Hepatocyte (in vitro differentiated cells): ENCODE results near the gene PHLDA2.

ENCODE experiments used
- CTCF ChIP-seq: fragments of 200-600 bp; sonication (generic); IDR thresholded peaks from 2 replicates; pipeline ENCODE4 v1.5.1; 2016; ENCODE audit warnings: antibody characterized with exemption, mild to moderate bottlenecking; ENCODE audit not compliant: poor library complexity
- EZH2phosphoT487 ChIP-seq: fragments of 200-600 bp; sonication (generic); IDR thresholded peaks from one replicate; pipeline ENCODE4 v1.6.1; 2018; ENCODE audit warnings: antibody characterized with exemption, mild to moderate bottlenecking, low read depth, moderate library complexity; ENCODE audit not compliant: unreplicated experiment, severe bottlenecking

- TF ChIP-seq CTCF (no peak), EZH2phosphoT487 (no peak)
Observed at GRCh38 chr11:2890466-2891294, 38.5 kb downstream of the PHLDA2 start.
